Gastrocnemius medialis (tissue), 4 donors: ENCODE results near the gene FLNC. TPM values are rescaled to one million over a fixed set of nuclear protein-coding genes. Genes with fewer than 3 reads are reported as not detected.
A peak's percentile ranks its signal among the peaks of the same experiment; 100 is the strongest.

Source experiments
- ATAC-seq, 2 donors: fragments of 150-250 bp; one replicate each; pipeline ENCODE4 v1.9.1; 2016
- DNase-seq, 2 donors: peaks; one replicate each; pipeline ENCODE4 v3.0.0-alpha.2; 2019
- H3K27ac ChIP-seq, 4 donors: fragments of 200-600 bp; sonication (generic); 1 replicate in 1 of 4; 2 replicates in 3 of 4; pipeline ENCODE4 v1.5.1; 2016 to 2018; ENCODE audit warnings: mild to moderate bottlenecking in 2 of 4, moderate library complexity in 1 of 4
- H3K27me3 ChIP-seq, 3 donors: fragments of 200-600 bp; sonication (generic) in 2 of 3; 1 replicate in 1 of 3; 2 replicates in 2 of 3; pipeline versions ENCODE4 v1.5.1 to v1.6.0; 2016 to 2019; ENCODE audit warnings: mild to moderate bottlenecking in 1 of 3, moderate library complexity in 1 of 3
- H3K36me3 ChIP-seq, 2 donors: fragments of 200-600 bp; sonication (generic) in 1 of 2; one replicate each; pipeline ENCODE4 v1.5.1; 2017 to 2018
- H3K4me1 ChIP-seq, 2 donors: fragments of 200-600 bp; sonication (generic) in 1 of 2; one replicate each; pipeline ENCODE4 v1.5.1; 2016 to 2017; ENCODE audit warnings: mild to moderate bottlenecking in 2 of 2
- H3K4me3 ChIP-seq, 4 donors: fragments of 200-600 bp; sonication (generic) in 3 of 4; 1 replicate in 1 of 4; 2 replicates in 3 of 4; pipeline ENCODE4 v1.5.1; 2016 to 2019; ENCODE audit warnings: mild to moderate bottlenecking in 2 of 4
- H3K9me3 ChIP-seq, 3 donors: fragments of 200-600 bp; sonication (generic) in 2 of 3; 1 replicate in 1 of 3; 2 replicates in 2 of 3; pipeline ENCODE4 v1.5.1; 2016 to 2019
- CTCF ChIP-seq, 5 experiments: fragments of 450-650 bp in 3 of 5; fragments of 200-600 bp in 2 of 5; sonication (generic) in 2 of 5; IDR thresholded peaks in 4 of 5; conservative IDR thresholded peaks in 1 of 5; 1 replicate in 4 of 5; 2 replicates in 1 of 5; pipeline ENCODE4 v1.5.1; 2016 to 2019; ENCODE audit warnings: antibody characterized with exemption in 5 of 5, mild to moderate bottlenecking in 3 of 5, moderate library complexity in 3 of 5
- POLR2A ChIP-seq, 2 donors: fragments of 450-650 bp; IDR thresholded peaks; one replicate each; pipeline ENCODE4 v1.6.1; 2017; ENCODE audit warnings: antibody characterized with exemption in 2 of 2, mild to moderate bottlenecking in 2 of 2, moderate library complexity in 2 of 2
- in situ Hi-C, 4 donors: fragments of 200-750 bp; cut with MboI; loops; one replicate each; pipeline versions ENCODE4 v1.15.0 to v1.8.0; 2017; ENCODE audit warnings: low sequenced_read_pairs in 4 of 4
- intact Hi-C: fragments of 100-400 bp; cut with DNase I; formaldehyde crosslinking; loops from one replicate; pipeline ENCODE4 v1.15.1; 2023; ENCODE audit warnings: low total_unique reads
- total RNA-seq, 4 donors: library from RNA; depleted of rRNA; stranded (reverse); fragments of >200 nt; gene quantifications; one replicate each; pipeline versions ENCODE4 v1.1.0 to v1.2.3, GENCODE V29; 2016

The FLNC gene
- total RNA-seq, 4 donors from 2014 or later = 1,071 to 4,398 (median 2,381) TPM

DNA sequence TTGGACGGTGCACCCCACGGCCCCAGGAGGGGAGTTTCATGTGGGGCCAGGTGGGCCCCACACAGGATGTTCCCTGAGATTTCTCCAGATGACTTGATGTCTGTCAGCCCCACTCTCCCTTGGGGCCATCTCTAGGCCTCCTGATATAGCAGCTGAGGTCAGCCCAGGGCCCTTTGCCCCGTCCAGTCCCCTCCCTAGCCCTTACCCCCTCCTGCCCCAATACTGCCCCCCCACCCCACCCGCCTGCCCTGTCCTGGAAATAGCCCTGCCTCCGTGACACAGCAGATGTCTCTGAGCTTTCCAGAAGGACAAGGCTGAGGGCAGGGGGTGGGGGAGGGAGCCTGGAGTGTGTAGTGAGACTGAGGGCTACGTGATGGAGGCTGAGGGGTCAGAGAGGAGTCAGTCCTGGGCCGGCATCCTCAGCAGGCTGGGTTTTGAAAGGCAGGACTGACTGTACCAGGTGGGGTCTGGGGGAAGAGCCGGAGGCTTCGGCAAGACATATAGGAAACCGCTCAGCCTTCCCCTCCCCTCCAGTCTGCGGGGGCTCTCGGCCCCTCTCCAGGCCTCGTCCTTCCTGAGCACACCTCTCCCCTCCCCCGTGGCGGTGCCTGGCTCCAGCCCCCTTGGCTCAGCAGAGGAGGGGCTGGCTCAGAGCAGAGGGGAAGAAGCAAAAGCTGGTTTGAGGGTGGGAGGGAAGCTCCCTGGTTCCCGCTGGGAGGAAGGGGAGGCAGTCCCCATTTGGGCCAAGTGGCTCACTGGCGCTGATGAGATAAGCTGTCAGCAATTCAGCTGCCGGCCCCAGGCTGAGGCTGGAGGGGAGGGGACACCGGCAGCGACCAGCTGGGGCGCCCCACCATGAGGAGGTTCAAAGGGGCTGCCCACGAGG is 2.0 kb downstream of the FLNC start:
- DNase-seq (peak; percentile 87 to 96), ATAC-seq (peak; percentile 13 to 20)
- intact Hi-C loops = loop anchor here (2.0 to 5.0 kb wide), 2 partner anchors 31 to 95 kb away; partner anchors contain the start of genes ATP6V1F and CALU

GRCh38 chr7:128832880-128833147 is 2.6 kb downstream of the FLNC start:
- Histone ChIP-seq H3K4me1 (peaks cover 64 to 86% of the 10 kb centered on the region in 2 donors), H3K4me3 (peak overlapping the region; percentile 69 to 92 (median 84)), H3K27ac (peak overlapping the region; percentile 92 to 99 (median 98)), H3K27me3 (no peaks in the 10 kb centered on the region), H3K9me3 (no peaks in the 10 kb centered on the region), H3K36me3 (peaks cover 0 to 35% of the 10 kb centered on the region in 2 donors)
- DNase-seq (no peak), ATAC-seq (no peak)
- TF ChIP-seq POLR2A (IDR thresholded peaks at IDR 0.05) (no peak), CTCF (IDR thresholded peaks at IDR 0.05 in 4 of 5, conservative IDR thresholded peaks at IDR 0.05 in 1 of 5) (no peak)
- intact Hi-C loops = loop anchor here (5.0 kb wide), 1 partner anchor 96 kb away; the partner anchor contains the start of gene CALU
- in situ Hi-C loops = no loop called here

More for the DNA sequence above, 2.0 kb downstream of the FLNC start:
- Histone ChIP-seq H3K4me1 (peaks cover 59 to 82% of the 10 kb centered on the region in 2 donors), H3K36me3 (peaks cover 0 to 30% of the 10 kb centered on the region in 2 donors), H3K27ac (peak overlapping the region; percentile 92 to 99 (median 98)), H3K27me3 (no peaks in the 10 kb centered on the region), H3K4me3 (peak overlapping the region; percentile 69 to 92 (median 84)), H3K9me3 (no peaks in the 10 kb centered on the region)
- TF ChIP-seq CTCF (IDR thresholded peaks at IDR 0.05 in 4 of 5, conservative IDR thresholded peaks at IDR 0.05 in 1 of 5) = no peak
- peak; percentile 59 to 78 for TF ChIP-seq POLR2A (IDR thresholded peaks at IDR 0.05)
- in situ Hi-C loops = no loop called here

- in situ Hi-C loops (no loop called here), intact Hi-C loops (loop anchor here (5.0 kb wide), 1 partner anchor 96 kb away; the partner anchor contains the start of gene CALU)
- DNase-seq = peak; percentile 74 to 93
- no peaks in the 10 kb centered on the region for H3K9me3 ChIP-seq
- H3K27ac ChIP-seq = peak overlapping the region; percentile 92 to 99 (median 98)
- H3K36me3 ChIP-seq = peaks cover 0 to 41% of the 10 kb centered on the region in 2 donors
- H3K27me3 ChIP-seq = no peaks in the 10 kb centered on the region
- peaks cover 67 to 88% of the 10 kb centered on the region in 2 donors for H3K4me1 ChIP-seq
- TF ChIP-seq CTCF (IDR thresholded peaks at IDR 0.05 in 4 of 5, conservative IDR thresholded peaks at IDR 0.05 in 1 of 5) (no peak), POLR2A (IDR thresholded peaks at IDR 0.05) (peak; percentile 79 to 82)
- peak; percentile 14 to 27 for ATAC-seq
- H3K4me3 ChIP-seq = peak overlapping the region; percentile 69 to 92 (median 84)
Observed at GRCh38 chr7:128833148-128833945, 3.1 kb downstream of the FLNC start.

- peaks cover 0 to 47% of the 10 kb centered on the region in 2 donors for H3K36me3 ChIP-seq
- no peak for DNase-seq
- no peaks in the 10 kb centered on the region for H3K9me3 ChIP-seq
- intact Hi-C loops = loop anchor here (5.0 kb wide), 1 partner anchor 97 kb away; the partner anchor contains the start of gene CALU
- in situ Hi-C loops = no loop called here
- peaks cover 61 to 89% of the 10 kb centered on the region in 2 donors for H3K4me1 ChIP-seq
- peak overlapping the region; percentile 69 to 92 (median 84) for H3K4me3 ChIP-seq
- peak overlapping the region; percentile 92 to 99 (median 98) for H3K27ac ChIP-seq
- TF ChIP-seq CTCF (IDR thresholded peaks at IDR 0.05 in 4 of 5, conservative IDR thresholded peaks at IDR 0.05 in 1 of 5) (no peak), POLR2A (IDR thresholded peaks at IDR 0.05) (no peak)
- ATAC-seq = no peak
- no peaks in the 10 kb centered on the region for H3K27me3 ChIP-seq
Observed at GRCh38 chr7:128833946-128834325, 3.7 kb downstream of the FLNC start.
